Bronchial epithelial cell (primary cell): ENCODE data around the gene CACNA1D. TPM values are rescaled to one million over a fixed set of nuclear protein-coding genes. Genes with fewer than 3 reads are reported as not detected.

Experiments used
- DNase-seq: peaks from one replicate; pipeline ENCODE4 v3.0.0-alpha.2; 2010; ENCODE audit warnings: low read depth
- FAIRE-seq: peaks from 2 replicates; lab custom pipeline; 2011; peaks lifted over from hg19 to GRCh38; lab: Jason Lieb, UNC
- H3K27me3 ChIP-seq: 2 replicates; pipeline ENCODE4 v1.5.1; 2011; ENCODE audit warnings: low read length; ENCODE audit not compliant: control insufficient read depth, insufficient read depth
- H3K36me3 ChIP-seq: 2 replicates; pipeline ENCODE4 v1.5.1; 2011; ENCODE audit warnings: low read length; ENCODE audit not compliant: control insufficient read depth, insufficient read depth
- H3K4me3 ChIP-seq: 2 replicates; pipeline ENCODE4 v1.5.1; 2011; ENCODE audit warnings: mild to moderate bottlenecking, low read depth, low read length, control low read depth
- total RNA-seq: library from RNA; depleted of rRNA; stranded (reverse); fragments of >200 nt; gene quantifications from 2 replicates; pipeline ENCODE4 v1.2.1, GENCODE V29; 2014
- TF ChIP-seq, protein P1 (sequence below): IDR thresholded peaks from 2 replicates; pipeline ENCODE4 v1.5.1; 2011; ENCODE audit warnings: mild to moderate bottlenecking, moderate library complexity, low read length, control low read depth, inconsistent platforms; ENCODE audit not compliant: insufficient read depth, severe bottlenecking

CACNA1D gene
- total RNA-seq, 1 donor from 2014 or later, result 0.26 TPM

DNA sequence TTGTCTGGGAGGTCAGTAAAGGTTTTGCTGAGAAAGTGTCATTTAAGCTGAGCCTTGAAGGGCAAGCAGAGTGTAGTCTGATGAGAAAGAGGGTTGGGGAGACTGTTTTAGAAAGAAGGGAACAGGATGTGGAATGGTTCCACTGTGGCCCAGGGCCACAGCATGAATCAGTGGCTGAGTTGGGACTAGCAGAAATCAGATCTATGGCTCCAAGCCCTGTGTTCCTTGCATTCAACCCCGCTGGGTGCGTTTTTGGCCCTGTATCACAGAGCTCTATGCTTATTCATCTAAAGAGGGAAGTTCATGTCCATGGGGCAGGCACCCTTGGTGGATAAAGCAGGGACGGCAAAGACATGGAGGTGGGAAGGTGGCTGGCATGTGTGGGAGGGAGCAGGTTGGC, 151.3 kb downstream of the CACNA1D start:
- H3K4me3 ChIP-seq, result no peak overlapping the region
- H3K27me3 ChIP-seq, result peaks cover 29% of the 10 kb centered on the region
- FAIRE-seq, result no peak
- TF ChIP-seq, protein P1, sequence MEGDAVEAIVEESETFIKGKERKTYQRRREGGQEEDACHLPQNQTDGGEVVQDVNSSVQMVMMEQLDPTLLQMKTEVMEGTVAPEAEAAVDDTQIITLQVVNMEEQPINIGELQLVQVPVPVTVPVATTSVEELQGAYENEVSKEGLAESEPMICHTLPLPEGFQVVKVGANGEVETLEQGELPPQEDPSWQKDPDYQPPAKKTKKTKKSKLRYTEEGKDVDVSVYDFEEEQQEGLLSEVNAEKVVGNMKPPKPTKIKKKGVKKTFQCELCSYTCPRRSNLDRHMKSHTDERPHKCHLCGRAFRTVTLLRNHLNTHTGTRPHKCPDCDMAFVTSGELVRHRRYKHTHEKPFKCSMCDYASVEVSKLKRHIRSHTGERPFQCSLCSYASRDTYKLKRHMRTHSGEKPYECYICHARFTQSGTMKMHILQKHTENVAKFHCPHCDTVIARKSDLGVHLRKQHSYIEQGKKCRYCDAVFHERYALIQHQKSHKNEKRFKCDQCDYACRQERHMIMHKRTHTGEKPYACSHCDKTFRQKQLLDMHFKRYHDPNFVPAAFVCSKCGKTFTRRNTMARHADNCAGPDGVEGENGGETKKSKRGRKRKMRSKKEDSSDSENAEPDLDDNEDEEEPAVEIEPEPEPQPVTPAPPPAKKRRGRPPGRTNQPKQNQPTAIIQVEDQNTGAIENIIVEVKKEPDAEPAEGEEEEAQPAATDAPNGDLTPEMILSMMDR, result no peak
- no peaks in the 10 kb centered on the region for H3K36me3 ChIP-seq
- no peak for DNase-seq

DNA sequence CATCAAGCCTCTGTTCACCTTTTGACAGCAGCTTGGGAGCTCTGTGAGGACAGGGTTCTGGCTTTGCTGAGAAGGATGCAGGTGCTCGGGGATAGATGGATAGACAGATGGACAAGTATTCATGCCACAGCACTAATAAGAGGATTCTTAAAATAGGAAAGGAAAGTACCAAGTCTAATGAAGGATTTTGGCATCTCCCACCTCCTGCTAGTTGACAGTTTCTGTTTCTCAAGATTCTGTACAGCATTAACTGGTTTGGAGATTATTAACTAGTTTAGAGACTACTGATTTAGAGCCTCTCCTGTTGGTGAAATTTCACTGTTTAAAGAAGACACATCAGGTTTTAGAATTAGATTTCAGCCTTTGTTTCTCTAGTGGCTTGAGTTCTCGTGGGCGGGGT, 152.3 kb downstream of the CACNA1D start:
- TF ChIP-seq, protein P1, result no peak
- FAIRE-seq (no peak), DNase-seq (no peak)
- H3K27me3 ChIP-seq, result peaks cover 23% of the 10 kb centered on the region
- H3K4me3 ChIP-seq, result no peak overlapping the region
- no peaks in the 10 kb centered on the region for H3K36me3 ChIP-seq

DNA sequence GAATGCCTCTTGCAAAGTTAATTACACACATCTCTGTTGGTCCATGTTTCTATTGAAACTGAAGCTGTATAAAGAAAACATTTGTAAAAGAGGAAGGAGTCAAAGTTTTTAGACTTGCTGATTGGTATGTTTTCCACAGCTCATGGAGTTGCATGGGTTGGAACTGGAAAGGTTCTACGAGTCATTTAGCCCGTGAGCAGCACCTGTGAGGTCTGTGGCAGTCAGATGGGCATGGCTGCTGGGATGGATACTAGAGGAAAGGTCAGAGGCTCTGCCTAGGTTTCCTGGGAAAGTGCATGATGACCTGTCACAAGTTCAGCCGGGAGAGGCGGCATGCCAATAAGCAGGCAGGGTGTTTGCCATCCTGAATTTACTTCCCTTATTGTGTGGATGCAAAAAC, 155.4 kb downstream of the CACNA1D start:
- Histone ChIP-seq H3K36me3 (no peaks in the 10 kb centered on the region), H3K27me3 (peaks cover 4% of the 10 kb centered on the region), H3K4me3 (no peak overlapping the region)
- no peak for DNase-seq
- no peak for FAIRE-seq
- TF ChIP-seq, protein P1, result no peak

DNA sequence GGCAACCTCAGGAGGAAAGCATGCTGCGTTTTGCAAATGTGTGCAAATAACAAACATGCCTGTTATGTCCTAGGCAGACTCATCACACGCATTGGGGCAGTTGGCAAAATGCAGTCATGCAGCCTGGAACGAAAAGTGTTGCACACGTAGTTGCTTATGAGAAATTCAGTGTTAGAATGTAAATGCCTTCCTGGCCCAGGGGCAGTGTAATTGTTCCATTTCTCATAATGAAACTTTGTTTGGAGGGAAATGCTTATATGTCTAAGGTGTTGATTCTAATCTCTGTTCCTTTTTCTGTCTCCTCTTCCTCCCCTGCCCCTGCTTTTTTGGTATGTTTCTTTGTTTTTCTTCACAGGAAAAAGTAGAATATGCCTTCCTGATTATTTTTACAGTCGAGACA, 156.0 kb downstream of the CACNA1D start:
- DNase-seq (no peak), FAIRE-seq (no peak)
- Histone ChIP-seq H3K4me3 (no peak overlapping the region), H3K36me3 (no peaks in the 10 kb centered on the region), H3K27me3 (peaks cover 4% of the 10 kb centered on the region)
- TF ChIP-seq, protein P1, result no peak

DNA sequence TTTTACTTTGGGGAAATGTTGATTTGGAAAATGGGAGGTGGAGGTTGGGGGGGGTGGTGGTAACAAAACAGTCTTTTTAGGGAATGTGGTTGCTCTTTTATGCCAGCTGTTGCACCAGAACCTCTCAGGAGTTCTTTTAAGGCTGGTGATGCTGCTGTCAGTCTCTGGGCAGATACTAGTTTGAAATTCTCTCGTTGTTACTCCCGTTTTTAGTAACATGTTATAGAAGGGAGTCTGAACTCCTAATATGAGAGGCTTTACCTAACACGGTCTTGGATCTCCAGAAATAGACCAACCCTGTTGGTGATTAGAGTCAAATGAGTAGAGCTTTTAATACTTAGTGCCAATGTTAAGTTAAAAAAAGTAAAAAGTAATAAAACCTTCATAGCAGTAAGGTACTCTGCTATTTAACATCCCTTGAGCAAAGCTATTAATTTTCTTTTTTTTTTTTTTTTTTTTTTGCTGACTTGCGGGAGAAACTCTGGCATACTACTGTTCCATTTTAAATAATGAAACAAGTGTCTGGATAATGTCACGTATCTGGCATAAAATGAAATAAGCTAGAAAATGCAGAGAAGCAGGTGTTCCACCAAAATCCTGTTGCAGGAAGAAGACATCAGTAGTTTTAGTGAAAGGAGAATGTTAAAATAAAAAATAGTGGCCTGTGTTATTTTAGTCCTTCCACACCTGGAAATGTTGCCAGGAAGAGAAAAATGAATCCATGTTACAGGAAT, 156.7 kb downstream of the CACNA1D start:
- TF ChIP-seq, protein P1, result no peak
- H3K27me3 ChIP-seq, result peaks cover 4% of the 10 kb centered on the region
- H3K36me3 ChIP-seq, result no peaks in the 10 kb centered on the region
- DNase-seq, result no peak
- no peak overlapping the region for H3K4me3 ChIP-seq
- FAIRE-seq, result no peak

- TF ChIP-seq, protein P1, result no peak
- Histone ChIP-seq H3K36me3 (no peaks in the 10 kb centered on the region), H3K27me3 (peaks cover 4% of the 10 kb centered on the region), H3K4me3 (no peak overlapping the region)
- DNase-seq (no peak), FAIRE-seq (peak; percentile 43)
Observed at GRCh38 chr3:53651927-53652326, 157.5 kb downstream of the CACNA1D start.
